WTC11 (cell line): Measurements from ENCODE around the gene ALG1L2. TPM values are rescaled to one million over a fixed set of nuclear protein-coding genes. Genes with fewer than 3 reads are reported as not detected.
"Not testable (repeated sequence)": the region's sequence is repeated elsewhere in the genome, so short reads cannot be mapped to it uniquely, and the experiment has no call there.

ENCODE experiments used
- ATAC-seq: fragments of 200-7000 bp; cut with Tn5 transposase; 2 replicates; pipeline ENCODE4 v1.10.0; 2021; ENCODE audit warnings: mild to moderate bottlenecking, moderate library complexity
- CTCF ChIA-PET: fragments of 300-600 bp; sonication (Branson Sonifier 250); formaldehyde crosslinking; loops from one replicate; lab custom pipeline; 2021; ENCODE audit warnings: antibody characterized with exemption; lab: Charles Lee
- POLR2A ChIA-PET: fragments of 350-600 bp; sonication (Branson Sonifier 250); formaldehyde crosslinking; loops from one replicate; lab custom pipeline; 2021; ENCODE audit warnings: antibody characterized with exemption; lab: Charles Lee
- DNase-seq: peaks from one replicate; pipeline ENCODE4 v3.0.0; 2021; ENCODE audit warnings: low spot score
- H3K27ac Mint-ChIP-seq: 2 replicates; pipeline ENCODE4 v1.8.0; 2021; ENCODE audit warnings: mixed read lengths
- H3K27me3 Mint-ChIP-seq: 2 replicates; pipeline ENCODE4 v1.8.0; 2021; ENCODE audit warnings: low read depth, mild to moderate bottlenecking, moderate library complexity, mixed read lengths
- H3K36me3 Mint-ChIP-seq: 2 replicates; pipeline ENCODE4 v1.8.0; 2021; ENCODE audit warnings: mixed read lengths
- H3K4me1 Mint-ChIP-seq: 2 replicates; pipeline ENCODE4 v1.8.0; 2022; ENCODE audit warnings: mixed read lengths
- H3K4me3 Mint-ChIP-seq: 2 replicates; pipeline ENCODE4 v1.8.0; 2021; ENCODE audit warnings: mild to moderate bottlenecking, moderate library complexity, mixed read lengths
- H3K9me3 Mint-ChIP-seq: 2 replicates; pipeline ENCODE4 v1.8.0; 2021; ENCODE audit warnings: mixed read lengths
- ATF6 ChIP-seq: sonication (generic); formaldehyde crosslinking; IDR thresholded peaks from 2 replicates; pipeline ENCODE4 v1.8.1; 2023; ENCODE audit warnings: mild to moderate bottlenecking, missing genetic modification reagents
- HMGXB4 ChIP-seq: sonication (generic); formaldehyde crosslinking; IDR thresholded peaks from 2 replicates; pipeline ENCODE4 v1.8.1; 2023; ENCODE audit warnings: mild to moderate bottlenecking, moderate library complexity, missing genetic modification reagents
- IRF1 ChIP-seq: sonication (generic); formaldehyde crosslinking; IDR thresholded peaks from 2 replicates; pipeline ENCODE4 v1.8.0; 2023; ENCODE audit warnings: missing genetic modification reagents
- NR2C2 ChIP-seq: sonication (generic); formaldehyde crosslinking; IDR thresholded peaks from 2 replicates; pipeline ENCODE4 v1.8.0; 2022; ENCODE audit warnings: mild to moderate bottlenecking, missing genetic modification reagents
- ZNF416 ChIP-seq: fragments of 250-450 bp; sonication (Bioruptor Pico); IDR thresholded peaks from 2 replicates; pipeline ENCODE4 v1.9.0; 2021; ENCODE audit warnings: mild to moderate bottlenecking, inconsistent platforms
- total RNA-seq: library from RNA; stranded (reverse); gene quantifications from 3 replicates; pipeline ENCODE4 v1.2.3, GENCODE V29; 2021

Gene ALG1L2
- total RNA-seq, 1 experiment from 2014 or later: 2.1 TPM

GRCh38 chr3:130057536-130058266, 23.9 kb upstream of the ALG1L2 start:
- H3K27ac Mint-ChIP-seq, H3K4me3 Mint-ChIP-seq, ATAC-seq, H3K36me3 Mint-ChIP-seq, DNase-seq, H3K9me3 Mint-ChIP-seq, POLR2A ChIA-PET, CTCF ChIA-PET: not testable (repeated sequence)
- peaks cover 30% of the 10 kb centered on the region for H3K4me1 Mint-ChIP-seq
- peaks cover 26% of the 10 kb centered on the region for H3K27me3 Mint-ChIP-seq

- DNase-seq, H3K4me3 Mint-ChIP-seq, H3K27ac Mint-ChIP-seq, H3K9me3 Mint-ChIP-seq, POLR2A ChIA-PET, CTCF ChIA-PET, ATAC-seq, H3K36me3 Mint-ChIP-seq: not testable (repeated sequence)
- H3K4me1 Mint-ChIP-seq: peaks cover 30% of the 10 kb centered on the region
- peaks cover 26% of the 10 kb centered on the region for H3K27me3 Mint-ChIP-seq
Observed at GRCh38 chr3:130058267-130058657, 23.4 kb upstream of the ALG1L2 start.

GRCh38 chr3:130058716-130059115, 22.9 kb upstream of the ALG1L2 start:
- Mint-ChIP-seq H3K4me1 (peaks cover 30% of the 10 kb centered on the region), H3K27me3 (peaks cover 23% of the 10 kb centered on the region)
- H3K9me3 Mint-ChIP-seq, POLR2A ChIA-PET, H3K36me3 Mint-ChIP-seq, H3K27ac Mint-ChIP-seq, ATAC-seq, DNase-seq, CTCF ChIA-PET, H3K4me3 Mint-ChIP-seq: not testable (repeated sequence)

GRCh38 chr3:130059162-130059561, 22.5 kb upstream of the ALG1L2 start:
- DNase-seq, CTCF ChIA-PET, POLR2A ChIA-PET, H3K4me3 Mint-ChIP-seq, ATAC-seq, H3K9me3 Mint-ChIP-seq, H3K27ac Mint-ChIP-seq, H3K36me3 Mint-ChIP-seq: not testable (repeated sequence)
- H3K4me1 Mint-ChIP-seq: peaks cover 30% of the 10 kb centered on the region
- peaks cover 23% of the 10 kb centered on the region for H3K27me3 Mint-ChIP-seq

- no peak overlapping the region for H3K27ac Mint-ChIP-seq
- H3K27me3 Mint-ChIP-seq: no peaks in the 10 kb centered on the region
- H3K4me3 Mint-ChIP-seq: no peak overlapping the region
- DNase-seq: no peak
- ChIA-PET CTCF (interaction anchor here (0.8 kb wide), 1 partner anchor 131 kb away, joined by 4 read pairs; no protein-coding TSS in a partner anchor), POLR2A (no interaction called here)
- no peak for ATAC-seq
- H3K36me3 Mint-ChIP-seq: no peaks in the 10 kb centered on the region
- TF ChIP-seq IRF1 (CRISPR knock-in tag) (no peak), ATF6 (no peak)
- H3K4me1 Mint-ChIP-seq: no peaks in the 10 kb centered on the region
- H3K9me3 Mint-ChIP-seq: peaks cover 4% of the 10 kb centered on the region; the same call in 1 of the 2 replicates
Observed at GRCh38 chr3:130073582-130073981, 8.0 kb upstream of the ALG1L2 start.

- no peaks in the 10 kb centered on the region for H3K36me3 Mint-ChIP-seq
- no peak overlapping the region for H3K4me3 Mint-ChIP-seq
- peaks cover 2% of the 10 kb centered on the region; the same call in 1 of the 2 replicates for H3K9me3 Mint-ChIP-seq
- DNase-seq (no peak), ATAC-seq (no peak)
- no peak for TF ChIP-seq ZNF416 (CRISPR knock-in tag)
- no peak for TF ChIP-seq HMGXB4
- TF ChIP-seq NR2C2 (CRISPR knock-in tag): no peak
- no peaks in the 10 kb centered on the region for H3K4me1 Mint-ChIP-seq
- POLR2A ChIA-PET: no interaction called here
- H3K27me3 Mint-ChIP-seq: no peaks in the 10 kb centered on the region; the same call in 1 of the 2 replicates
- no peak overlapping the region for H3K27ac Mint-ChIP-seq
- CTCF ChIA-PET: no interaction called here
Observed at GRCh38 chr3:130077636-130078035, 4.0 kb upstream of the ALG1L2 start.

- H3K4me3 Mint-ChIP-seq, DNase-seq, ATAC-seq, CTCF ChIA-PET, H3K27me3 Mint-ChIP-seq, POLR2A ChIA-PET, H3K9me3 Mint-ChIP-seq, H3K36me3 Mint-ChIP-seq, H3K4me1 Mint-ChIP-seq, H3K27ac Mint-ChIP-seq: not testable (repeated sequence)
Observed at GRCh38 chr3:130083363-130084090, 1.9 kb downstream of the ALG1L2 start.
